IMR-90 (cell line): ENCODE results near the gene PABPN1. TPM values are rescaled to one million over a fixed set of nuclear protein-coding genes. Genes with fewer than 3 reads are reported as not detected.

Experiments used
- ATAC-seq: fragments of 200-7000 bp; cut with Tn5 transposase; 2 replicates; pipeline ENCODE4 v1.9.1; 2020; ENCODE audit warnings: low read depth, mild to moderate bottlenecking, moderate library complexity
- BruUV-seq: library from RNA; stranded (reverse); fragments of 400-500 nt; replicated peaks from 2 replicates; lab custom pipeline; 2021; lab: Mats Ljungman, UMichigan
- CTCF ChIA-PET: fragments of 300-600 bp; formaldehyde crosslinking; extraction: SDS; loops from one replicate; lab custom pipeline; 2021; ENCODE audit warnings: antibody characterized with exemption; lab: Yijun Ruan, JAX
- POLR2A ChIA-PET: fragments of 300-600 bp; sonication (Branson Sonifier 250); formaldehyde crosslinking; loops from one replicate; lab custom pipeline; 2022; ENCODE audit warnings: antibody characterized with exemption; ENCODE audit not compliant: unreplicated experiment; lab: Charles Lee
- DNase-seq: peaks from one replicate; pipeline ENCODE4 v3.0.0; 2013
- H2AFZ ChIP-seq: replicated peaks from 2 replicates; pipeline ENCODE3; 2013; ENCODE audit warnings: low read length, mild to moderate bottlenecking; ENCODE audit not compliant: poor library complexity
- H2AK5ac ChIP-seq: 2 replicates; pipeline ENCODE4 v1.6.1; 2013; ENCODE audit warnings: low read depth, low read length, inconsistent platforms
- H2AK9ac ChIP-seq: replicated peaks from 2 replicates; pipeline ENCODE3; 2013; ENCODE audit warnings: mild to moderate bottlenecking, low read depth, low read length, moderate library complexity; ENCODE audit not compliant: poor library complexity
- H2BK120ac ChIP-seq: 2 replicates; pipeline ENCODE4 v1.6.1; 2013; ENCODE audit warnings: low read depth, low read length, inconsistent platforms
- H2BK15ac ChIP-seq: 3 replicates; pipeline ENCODE4 v1.6.1; 2013; ENCODE audit warnings: low read depth, low read length, inconsistent platforms
- H2BK20ac ChIP-seq: 2 replicates; pipeline ENCODE4 v1.6.1; 2013; ENCODE audit warnings: low read depth, mild to moderate bottlenecking, inconsistent platforms, low read length, moderate library complexity
- H2BK5ac ChIP-seq: 2 replicates; pipeline ENCODE4 v1.6.1; 2013; ENCODE audit warnings: mild to moderate bottlenecking, low read depth, low read length, inconsistent platforms; ENCODE audit not compliant: poor library complexity, severe bottlenecking
- H3K14ac ChIP-seq: replicated peaks from 2 replicates; pipeline ENCODE4 v1.6.1; 2013; ENCODE audit warnings: low read depth, low read length, inconsistent platforms
- H3K18ac ChIP-seq: 2 replicates; pipeline ENCODE4 v1.6.1; 2013; ENCODE audit warnings: low read depth, low read length, control low read depth
- H3K23ac ChIP-seq: 2 replicates; pipeline ENCODE4 v1.6.1; 2013; ENCODE audit warnings: low read depth, low read length, inconsistent platforms
- H3K27ac ChIP-seq: 2 replicates; pipeline ENCODE4 v1.5.1; 2013; ENCODE audit warnings: mild to moderate bottlenecking, control low read depth, low read length; ENCODE audit not compliant: insufficient read depth
- H3K27me3 ChIP-seq: 2 replicates; pipeline ENCODE4 v1.6.1; 2013; ENCODE audit warnings: low read length; ENCODE audit not compliant: control insufficient read depth, insufficient read depth
- H3K36me3 ChIP-seq: 2 replicates; pipeline ENCODE4 v1.6.1; 2013; ENCODE audit warnings: low read length, mixed read lengths; ENCODE audit not compliant: control insufficient read depth, insufficient read depth
- H3K4ac ChIP-seq: 2 replicates; pipeline ENCODE4 v1.6.1; 2013; ENCODE audit warnings: low read depth, low read length, inconsistent platforms
- H3K4me1 ChIP-seq: 2 replicates; pipeline ENCODE4 v1.6.1; 2013; ENCODE audit warnings: low read length, mixed read lengths; ENCODE audit not compliant: control insufficient read depth, insufficient read depth
- H3K4me2 ChIP-seq: 2 replicates; pipeline ENCODE4 v1.6.1; 2013; ENCODE audit warnings: low read depth, mild to moderate bottlenecking, control low read depth, low read length, moderate library complexity
- H3K4me3 ChIP-seq: 2 replicates; pipeline ENCODE4 v1.5.1; 2013; ENCODE audit warnings: low read depth, mild to moderate bottlenecking, control low read depth, low read length, moderate library complexity; ENCODE audit not compliant: insufficient read depth
- H3K56ac ChIP-seq: 2 replicates; pipeline ENCODE4 v1.6.1; 2013; ENCODE audit warnings: low read length, inconsistent platforms; ENCODE audit not compliant: insufficient read depth; ENCODE audit errors: extremely low read depth
- H3K79me1 ChIP-seq, 2 experiments: 2 replicates each; pipeline ENCODE4 v1.6.1; 2013; ENCODE audit warnings: low read length in 2 of 2, inconsistent platforms in 1 of 2, low read depth in 1 of 2
- H3K9ac ChIP-seq: 2 replicates; pipeline ENCODE4 v1.6.1; 2013; ENCODE audit warnings: low read depth, low read length, control low read depth
- H3K9me1 ChIP-seq: 2 replicates; pipeline ENCODE4 v1.6.1; 2013; ENCODE audit warnings: low read length, inconsistent platforms; ENCODE audit not compliant: insufficient read depth
- H3K9me3 ChIP-seq: 2 replicates; pipeline ENCODE4 v1.6.1; 2013; ENCODE audit warnings: low read length; ENCODE audit not compliant: control insufficient read depth, insufficient read depth
- H4K20me1 ChIP-seq: 2 replicates; pipeline ENCODE4 v1.6.1; 2013; ENCODE audit warnings: low read length, inconsistent platforms; ENCODE audit not compliant: insufficient read depth
- H4K5ac ChIP-seq: 2 replicates; pipeline ENCODE4 v1.6.1; 2013; ENCODE audit warnings: mild to moderate bottlenecking, low read depth, low read length, control low read depth
- H4K8ac ChIP-seq, 2 experiments: 2 replicates each; pipeline ENCODE4 v1.6.1; 2013; ENCODE audit warnings: low read depth in 2 of 2, low read length in 2 of 2, control low read depth in 1 of 2, inconsistent platforms in 1 of 2
- H4K91ac ChIP-seq: 2 replicates; pipeline ENCODE4 v1.6.1; 2013; ENCODE audit warnings: low read depth, low read length, inconsistent platforms; ENCODE audit not compliant: insufficient read depth
- BHLHE40 ChIP-seq: fragments of 150-350 bp; IDR thresholded peaks from 2 replicates; pipeline ENCODE4 v1.6.1; 2016; ENCODE audit warnings: mild to moderate bottlenecking, low read depth, low read length
- CHD1 ChIP-seq: IDR thresholded peaks from 2 replicates; pipeline ENCODE4 v1.6.1; 2012; ENCODE audit warnings: low read depth, low read length, improper control_type of control experiment
- ELK1 ChIP-seq: fragments of 150-350 bp; IDR thresholded peaks from 2 replicates; pipeline ENCODE4 v1.6.1; 2016; ENCODE audit warnings: low read depth, mild to moderate bottlenecking, low read length, moderate library complexity, borderline replicate concordance
- FOS ChIP-seq: fragments of 150-350 bp; IDR thresholded peaks from 2 replicates; pipeline ENCODE4 v1.6.1; 2016; ENCODE audit warnings: low read depth, low read length
- NFE2L2 ChIP-seq: fragments of 150-350 bp; IDR thresholded peaks from 2 replicates; pipeline ENCODE4 v1.6.1; 2016; ENCODE audit warnings: low read depth, mild to moderate bottlenecking, low read length
- RCOR1 ChIP-seq: IDR thresholded peaks from 2 replicates; pipeline ENCODE4 v1.6.1; 2012; ENCODE audit warnings: mild to moderate bottlenecking, low read length, improper control_type of control experiment; ENCODE audit not compliant: insufficient replicate concordance
- SMC3 ChIP-seq: fragments of 150-350 bp; IDR thresholded peaks from 2 replicates; pipeline ENCODE4 v1.6.1; 2016; ENCODE audit warnings: low read depth, mild to moderate bottlenecking, antibody characterized with exemption, low read length, moderate library complexity
- USF2 ChIP-seq: fragments of 150-350 bp; IDR thresholded peaks from 2 replicates; pipeline ENCODE4 v1.6.1; 2017; ENCODE audit warnings: mild to moderate bottlenecking, antibody characterized with exemption, low read length, low read depth
- WGBS, 2 experiments: methylation state at CpG; one replicate each; pipeline versions ENCODE4 v1.1.5 to v1.1.7; 2013; ENCODE audit warnings: missing lambda C conversion rate in 2 of 2; ENCODE audit not compliant: insufficient read length in 1 of 2; ENCODE audit errors: extremely low coverage in 2 of 2; 5-methylcytosine and 5-hydroxymethylcytosine counted together
- dilution Hi-C: fragments of 300-500 bp; cut with HindIII; formaldehyde crosslinking; loops from one replicate; pipeline ENCODE4 v1.14.3; 2018; ENCODE audit warnings: low sequenced_read_pairs; ENCODE audit not compliant: unreplicated experiment
- in situ Hi-C: fragments of 300-500 bp; cut with MboI; formaldehyde crosslinking; loops from 3 replicates; pipeline ENCODE4 v1.14.3; 2019; ENCODE audit warnings: low sequenced_read_pairs, inconsistent platforms, mixed read lengths
- intact Hi-C: fragments of 100-400 bp; cut with micrococcal nuclease; formaldehyde crosslinking; loops from 2 replicates; pipeline ENCODE4 v1.10.0; 2022
- polyA plus RNA-seq, 3 experiments: library from polyadenylated mRNA; depleted of rRNA; stranded (reverse); fragments of >200 nt; gene quantifications; 2 replicates each; pipeline ENCODE4 v1.2.3, GENCODE V29; 2012; ENCODE audit warnings: low replicate concordance in 1 of 3
- total RNA-seq: library from RNA; depleted of rRNA; stranded (reverse); fragments of >200 nt; gene quantifications from 2 replicates; pipeline ENCODE4 v1.2.3, GENCODE V29; 2012
- TF ChIP-seq, protein P1 (sequence below): conservative IDR thresholded peaks from 2 replicates; pipeline ENCODE4 v1.5.1; 2012; ENCODE audit warnings: mild to moderate bottlenecking, low read depth, low read length, improper control_type of control experiment

PABPN1 gene
- total and polyA plus RNA-seq, 2 of the 4 experiments (the other 2 are of a cell fraction): 104 to 211 TPM

- DNase-seq (no peak), ATAC-seq (no peak)
- Histone ChIP-seq H4K91ac (no peak overlapping the region), H2BK15ac (no peak overlapping the region), H3K4me1 (peaks cover 19% of the 10 kb centered on the region), H3K18ac (no peak overlapping the region), H2AFZ (no peak overlapping the region), H3K9me3 (no peaks in the 10 kb centered on the region), H2AK5ac (peak overlapping the region; percentile 37; the same call in 1 of the 2 replicates), H2AK9ac (peak overlapping the region; percentile 44), H3K9me1 (peaks cover 20% of the 10 kb centered on the region; the same call in 1 of the 2 replicates), H3K36me3 (peaks cover 35% of the 10 kb centered on the region), H3K23ac (0 out of 2 replicates have a peak overlapping the region, but pooled peaks have one; percentile 28), H4K5ac (no peak overlapping the region), H3K14ac (no peak overlapping the region), H3K27me3 (no peaks in the 10 kb centered on the region), H3K56ac (no peak overlapping the region), H3K4me3 (no peak overlapping the region), H2BK120ac (no peak overlapping the region), H2BK5ac (no peak overlapping the region), H2BK20ac (no peak overlapping the region), H3K27ac (no peak overlapping the region), H3K9ac (no peak overlapping the region), H4K8ac (peak overlapping the region in 1 of 2 experiments; percentile 13; a peak in 1 of 4 replicates), H3K4me2 (no peak overlapping the region), H4K20me1 (peaks cover 35% of the 10 kb centered on the region), H3K79me1 (peaks cover 20 to 53% of the 10 kb centered on the region in 2 experiments), H3K4ac (no peak overlapping the region)
- POLR2A ChIA-PET: no interaction called here
- CTCF ChIA-PET: no interaction called here
- intact Hi-C loops: loop anchor here (10.0 kb wide), 1 partner anchor 754 kb away; no protein-coding TSS in a partner anchor
- WGBS, 2 experiments: 85% methylated on average over 5 of the region's 17 CpGs; no CpG with 5 or more reads in 1 of the 2 experiments
- in situ Hi-C loops: loop anchor here (10.0 to 25.0 kb wide), 4 partner anchors 194 to 1128 kb away; partner anchors contain the start of genes CBLN3, CEBPE, EMC9 and FITM1
- TF ChIP-seq CHD1 (no peak), RCOR1 (no peak), ELK1 (no peak), BHLHE40 (no peak), FOS (no peak), NFE2L2 (no peak), USF2 (no peak), SMC3 (no peak)
- TF ChIP-seq, protein P1, sequence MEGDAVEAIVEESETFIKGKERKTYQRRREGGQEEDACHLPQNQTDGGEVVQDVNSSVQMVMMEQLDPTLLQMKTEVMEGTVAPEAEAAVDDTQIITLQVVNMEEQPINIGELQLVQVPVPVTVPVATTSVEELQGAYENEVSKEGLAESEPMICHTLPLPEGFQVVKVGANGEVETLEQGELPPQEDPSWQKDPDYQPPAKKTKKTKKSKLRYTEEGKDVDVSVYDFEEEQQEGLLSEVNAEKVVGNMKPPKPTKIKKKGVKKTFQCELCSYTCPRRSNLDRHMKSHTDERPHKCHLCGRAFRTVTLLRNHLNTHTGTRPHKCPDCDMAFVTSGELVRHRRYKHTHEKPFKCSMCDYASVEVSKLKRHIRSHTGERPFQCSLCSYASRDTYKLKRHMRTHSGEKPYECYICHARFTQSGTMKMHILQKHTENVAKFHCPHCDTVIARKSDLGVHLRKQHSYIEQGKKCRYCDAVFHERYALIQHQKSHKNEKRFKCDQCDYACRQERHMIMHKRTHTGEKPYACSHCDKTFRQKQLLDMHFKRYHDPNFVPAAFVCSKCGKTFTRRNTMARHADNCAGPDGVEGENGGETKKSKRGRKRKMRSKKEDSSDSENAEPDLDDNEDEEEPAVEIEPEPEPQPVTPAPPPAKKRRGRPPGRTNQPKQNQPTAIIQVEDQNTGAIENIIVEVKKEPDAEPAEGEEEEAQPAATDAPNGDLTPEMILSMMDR: no peak
- dilution Hi-C loops: no loop called here
- no TSS peak for BruUV-seq
Observed at GRCh38 chr14:23308721-23309445, 12.4 kb upstream of the PABPN1 start.
